ENCODE measurements around the gene PLEK.

- TF ChIP-seq CTCF (IDR thresholded peaks at IDR 0.05) (no peak), TAF1 (IDR thresholded peaks at IDR 0.05; ENCODE audit: borderline replicate concordance, low read depth, low read length) (no peak), POLR2AphosphoS5 (IDR thresholded peaks at IDR 0.05; ENCODE audit: low read depth, low read length) (no peak), SMC3 (IDR thresholded peaks at IDR 0.05; ENCODE audit: low read depth, low read length) (no peak), NRF1 (IDR thresholded peaks at IDR 0.05; ENCODE audit: low read depth, low read length) (no peak), RFX5 (IDR thresholded peaks at IDR 0.05; ENCODE audit: low read length) (no peak)
Observed at GRCh38 chr2:68336192-68336591, 28.9 kb upstream of the PLEK start.

All from SK-N-SH (cell line).